PC-9 (cell line): ENCODE measurements around the gene ARHGDIG.

ENCODE experiments used
- EZH2 ChIP-seq: fragments of 200-600 bp; sonication (generic); IDR thresholded peaks from 2 replicates; pipeline ENCODE4 v1.8.0; 2017; ENCODE audit warnings: antibody characterized with exemption, low read depth
- TF ChIP-seq, protein P1 (sequence below): fragments of 200-600 bp; sonication (generic); conservative IDR thresholded peaks from 2 replicates; pipeline ENCODE4 v1.6.1; 2017; ENCODE audit warnings: mixed run types, antibody characterized with exemption, mild to moderate bottlenecking, moderate library complexity

GRCh38 chr16:262121-262745 lies 18.2 kb upstream of the ARHGDIG start:
- TF ChIP-seq, protein P1, sequence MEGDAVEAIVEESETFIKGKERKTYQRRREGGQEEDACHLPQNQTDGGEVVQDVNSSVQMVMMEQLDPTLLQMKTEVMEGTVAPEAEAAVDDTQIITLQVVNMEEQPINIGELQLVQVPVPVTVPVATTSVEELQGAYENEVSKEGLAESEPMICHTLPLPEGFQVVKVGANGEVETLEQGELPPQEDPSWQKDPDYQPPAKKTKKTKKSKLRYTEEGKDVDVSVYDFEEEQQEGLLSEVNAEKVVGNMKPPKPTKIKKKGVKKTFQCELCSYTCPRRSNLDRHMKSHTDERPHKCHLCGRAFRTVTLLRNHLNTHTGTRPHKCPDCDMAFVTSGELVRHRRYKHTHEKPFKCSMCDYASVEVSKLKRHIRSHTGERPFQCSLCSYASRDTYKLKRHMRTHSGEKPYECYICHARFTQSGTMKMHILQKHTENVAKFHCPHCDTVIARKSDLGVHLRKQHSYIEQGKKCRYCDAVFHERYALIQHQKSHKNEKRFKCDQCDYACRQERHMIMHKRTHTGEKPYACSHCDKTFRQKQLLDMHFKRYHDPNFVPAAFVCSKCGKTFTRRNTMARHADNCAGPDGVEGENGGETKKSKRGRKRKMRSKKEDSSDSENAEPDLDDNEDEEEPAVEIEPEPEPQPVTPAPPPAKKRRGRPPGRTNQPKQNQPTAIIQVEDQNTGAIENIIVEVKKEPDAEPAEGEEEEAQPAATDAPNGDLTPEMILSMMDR: no peak
- no peak for TF ChIP-seq EZH2
